ENCODE results near the gene TOMM20. TPM values are rescaled to one million over a fixed set of nuclear protein-coding genes. Genes with fewer than 3 reads are reported as not detected.
A peak's percentile ranks its signal among the peaks of the same experiment; 100 is the strongest.

TOMM20 gene
- total and polyA plus RNA-seq, 9 of the 15 experiments (the other 6 are each of a cell fraction or from before 2014, with no cell fraction given), result 70.6 to 334 (median 159) TPM

- TF ChIP-seq NRF1 (conservative IDR thresholded peaks at IDR 0.05 in 1 of 2, IDR thresholded peaks at IDR 0.05 in 1 of 2), result no peak
- no peak for TF ChIP-seq RNF2 (IDR thresholded peaks at IDR 0.05)
- 0 out of 2 replicates have a peak, but pooled peaks have one; percentile 23 for TF ChIP-seq ZNF347 (CRISPR knock-in tag; IDR thresholded peaks at IDR 0.05; ENCODE audit: low read depth)
- peak; percentile 82; the same call in 1 of the 2 replicates for TF ChIP-seq POLR2AphosphoS2 (IDR thresholded peaks at IDR 0.05; ENCODE audit: low read length)
- TF ChIP-seq RBM17 (IDR thresholded peaks at IDR 0.05; ENCODE audit: borderline replicate concordance, low read depth, low read length), result no peak
- peak; percentile 23; the same call in 1 of the 2 replicates for TF ChIP-seq POLR2AphosphoS5 (IDR thresholded peaks at IDR 0.05; ENCODE audit: control insufficient read depth, insufficient read depth, low read depth, low read length)
- no peak for TF ChIP-seq HDAC2 (IDR thresholded peaks at IDR 0.05)
- 0 out of 2 replicates have a peak, but pooled peaks have one; percentile 60 for TF ChIP-seq ERF (CRISPR knock-in tag; IDR thresholded peaks at IDR 0.05)
- TF ChIP-seq KAT7 (CRISPR knock-in tag; IDR thresholded peaks at IDR 0.05; ENCODE audit: borderline replicate concordance), result no peak
- TF ChIP-seq CBX1 (IDR thresholded peaks at IDR 0.05; ENCODE audit: low read depth), result 0 out of 2 replicates have a peak, but pooled peaks have one; percentile 25
- TF ChIP-seq ZBTB8A (IDR thresholded peaks at IDR 0.05; ENCODE audit: partially characterized antibody), result no peak
- peak; percentile 77 for TF ChIP-seq SUPT5H (IDR thresholded peaks at IDR 0.05)
- TF ChIP-seq POLR2G (IDR thresholded peaks at IDR 0.05; ENCODE audit: low read depth, low read length), result peak; percentile 24; the same call in 1 of the 2 replicates
- peak; percentile 70; the same call in 1 of the 2 replicates for TF ChIP-seq HBP1 (CRISPR knock-in tag; IDR thresholded peaks at IDR 0.05)
- TF ChIP-seq, protein P1, sequence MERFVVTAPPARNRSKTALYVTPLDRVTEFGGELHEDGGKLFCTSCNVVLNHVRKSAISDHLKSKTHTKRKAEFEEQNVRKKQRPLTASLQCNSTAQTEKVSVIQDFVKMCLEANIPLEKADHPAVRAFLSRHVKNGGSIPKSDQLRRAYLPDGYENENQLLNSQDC (CRISPR knock-in tag; IDR thresholded peaks at IDR 0.05), result peak; percentile 42
Measured at GRCh38 chr1:235108185-235108593, 20.4 kb downstream of the TOMM20 start (continued).
